GM12878 (cell line): ENCODE measurements around the gene ALDH3A2. TPM values are rescaled to one million over a fixed set of nuclear protein-coding genes. Genes with fewer than 3 reads are reported as not detected.

ENCODE experiments used
- BHLHE40 ChIP-seq, 2 experiments: fragments of 450-650 bp in 1 of 2; IDR thresholded peaks; 2 replicates each; pipeline ENCODE4 v1.6.1; 2011 to 2017; ENCODE audit warnings: low read depth in 2 of 2, borderline replicate concordance in 1 of 2, improper control_type of control experiment in 1 of 2, low read length in 1 of 2, mild to moderate bottlenecking in 1 of 2
- EED ChIP-seq: sonication (generic); IDR thresholded peaks from 2 replicates; pipeline ENCODE4 v1.6.1; 2016; ENCODE audit warnings: antibody characterized with exemption, low read depth
- HCFC1 ChIP-seq: fragments of 150-350 bp; IDR thresholded peaks from 2 replicates; pipeline ENCODE4 v1.6.1; 2014; ENCODE audit warnings: low read length
- HDAC6 ChIP-seq: fragments of 200-600 bp; sonication (generic); IDR thresholded peaks from one replicate; pipeline ENCODE4 v1.8.0; 2017; ENCODE audit warnings: antibody characterized with exemption; ENCODE audit not compliant: unreplicated experiment
- KLF5 ChIP-seq: fragments of 450-650 bp; IDR thresholded peaks from 2 replicates; pipeline ENCODE4 v1.6.1; 2014; ENCODE audit warnings: mild to moderate bottlenecking; ENCODE audit not compliant: partially characterized antibody
- NFIC ChIP-seq: IDR thresholded peaks from 2 replicates; pipeline ENCODE4 v1.6.1; 2012; ENCODE audit warnings: low read depth, mild to moderate bottlenecking, inconsistent platforms, low read length, moderate library complexity
- ZBTB4 ChIP-seq: fragments of 450-650 bp; formaldehyde crosslinking; IDR thresholded peaks from 2 replicates; pipeline ENCODE4 v1.4.0; 2022; ENCODE audit warnings: mild to moderate bottlenecking, moderate library complexity
- ZNF687 ChIP-seq: fragments of 450-650 bp; IDR thresholded peaks from 2 replicates; pipeline ENCODE4 v1.6.1; 2017; ENCODE audit warnings: mild to moderate bottlenecking, moderate library complexity
- polyA plus RNA-seq, 11 experiments: library from polyadenylated mRNA; depleted of rRNA in 4 of 11; unstranded in 6 of 11; stranded (reverse) in 5 of 11; fragments of >200 nt; fragmentation: Nextera tagmentation in 4 of 11; fragmentation: Illumina TruSeq in 1 of 11; extraction: Ambion mirVana in 4 of 11; extraction: Trizol in 1 of 11; gene quantifications; 1 replicate in 1 of 11; 2 replicates in 10 of 11; pipeline versions ENCODE4 v1.2.1 to v1.2.3, GENCODE V29; 2011 to 2016; ENCODE audit warnings: inconsistent platforms in 2 of 11, missing spikeins in 2 of 11, low read depth in 1 of 11
- total RNA-seq, 4 experiments: library from RNA; depleted of rRNA in 3 of 4; stranded (reverse); fragments of >200 nt in 3 of 4; fragmentation: Illumina TruSeq in 1 of 4; extraction: Trizol in 1 of 4; gene quantifications; 2 replicates each; pipeline versions ENCODE4 v1.2.1 to v1.2.3, GENCODE V29; 2013 to 2021
- TF ChIP-seq, protein P1 (sequence below): IDR thresholded peaks from 2 replicates; pipeline ENCODE4 v1.6.1; 2011; ENCODE audit warnings: borderline replicate concordance, low read depth, mild to moderate bottlenecking, moderate library complexity, mixed read lengths, low read length; ENCODE audit not compliant: insufficient read depth; ENCODE audit errors: extremely low read length

Gene ALDH3A2
- total and polyA plus RNA-seq, 10 of the 15 experiments (the other 5 are each of a cell fraction or from before 2014, with no cell fraction given) = 5.0 to 37.0 (median 26.1) TPM

- TF ChIP-seq ZNF687 (no peak), ZBTB4 (CRISPR knock-in tag) (no peak), HCFC1 (no peak), BHLHE40 (IDR thresholded peaks at IDR 0.05; ENCODE audit: borderline replicate concordance in 1 of 2, low read depth in 2 of 2, low read length in 1 of 2) (no peak), NFIC (no peak), KLF5 (no peak), EED (no peak), HDAC6 (no peak)
- TF ChIP-seq, protein P1, sequence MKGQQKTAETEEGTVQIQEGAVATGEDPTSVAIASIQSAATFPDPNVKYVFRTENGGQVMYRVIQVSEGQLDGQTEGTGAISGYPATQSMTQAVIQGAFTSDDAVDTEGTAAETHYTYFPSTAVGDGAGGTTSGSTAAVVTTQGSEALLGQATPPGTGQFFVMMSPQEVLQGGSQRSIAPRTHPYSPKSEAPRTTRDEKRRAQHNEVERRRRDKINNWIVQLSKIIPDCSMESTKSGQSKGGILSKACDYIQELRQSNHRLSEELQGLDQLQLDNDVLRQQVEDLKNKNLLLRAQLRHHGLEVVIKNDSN = no peak
Observed at GRCh38 chr17:19671433-19671832, 22.9 kb downstream of the ALDH3A2 start (continued).
